Urinary bladder (tissue), 4 donors: ENCODE measurements around the gene AFF1. TPM values are rescaled to one million over a fixed set of nuclear protein-coding genes. Genes with fewer than 3 reads are reported as not detected.
"Not testable (repeated sequence)": the region's sequence is repeated elsewhere in the genome, so short reads cannot be mapped to it uniquely, and the experiment has no call there.

Experiments
- DNase-seq: peaks from one replicate; pipeline ENCODE4 v3.0.0-alpha.2; 2015; ENCODE audit errors: extremely low spot score
- H3K27ac ChIP-seq: one replicate; pipeline ENCODE4 v1.5.1; 2013; ENCODE audit warnings: low read depth, mild to moderate bottlenecking, moderate library complexity
- H3K36me3 ChIP-seq: one replicate; pipeline ENCODE4 v1.6.1; 2013; ENCODE audit warnings: mild to moderate bottlenecking, moderate library complexity; ENCODE audit not compliant: insufficient read depth
- H3K4me1 ChIP-seq: one replicate; pipeline ENCODE4 v1.6.1; 2013; ENCODE audit warnings: mild to moderate bottlenecking, moderate library complexity; ENCODE audit not compliant: insufficient read depth
- H3K4me3 ChIP-seq: one replicate; pipeline ENCODE4 v1.5.1; 2013; ENCODE audit warnings: low read depth, low read length
- WGBS: extraction: QIAGEN DNeasy Blood & Tissue Kit; methylation state at CpG from one replicate; pipeline ENCODE4 v1.1.7; 2013; 5-methylcytosine and 5-hydroxymethylcytosine counted together
- polyA plus RNA-seq: library from polyadenylated mRNA; stranded (reverse); fragments of 200-250 nt; gene quantifications from one replicate; pipeline ENCODE4 v1.2.3, GENCODE V29; 2013
- total RNA-seq: library from RNA; depleted of rRNA; stranded (reverse); fragments of >200 nt; gene quantifications from one replicate; pipeline ENCODE4 v1.2.3, GENCODE V29; 2014
- donor health status: healthy with polysubstance abuse.
- donor health status: healthy.

The AFF1 gene
- total and polyA plus RNA-seq, 2 donors, result 22.8 to 32.8 TPM

DNA sequence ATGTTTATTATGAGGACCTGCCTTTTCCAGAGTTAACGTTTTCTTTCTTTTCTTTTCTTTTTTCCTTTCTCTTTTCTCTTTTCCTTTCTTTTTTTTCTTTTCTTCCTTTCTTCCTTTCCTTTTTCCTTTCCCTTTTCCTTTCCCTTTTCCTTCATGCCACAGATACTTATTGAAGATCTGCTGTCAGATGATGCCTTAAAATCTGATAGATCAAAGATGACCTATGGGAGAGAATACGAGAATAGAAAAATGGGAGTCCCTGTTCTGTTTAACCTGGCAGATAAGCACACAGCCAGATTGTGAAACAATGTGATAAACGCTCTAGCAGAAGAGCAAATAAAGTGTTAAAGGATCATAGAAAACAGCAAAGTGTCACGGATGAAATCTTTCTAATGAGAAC lies 38.9 kb downstream of the AFF1 start:
- H3K36me3 ChIP-seq, result no peaks in the 10 kb centered on the region
- no peak overlapping the region for H3K4me3 ChIP-seq
- WGBS, result 79% methylated on average over 4 of the region's 4 CpGs
- peaks cover 2% of the 10 kb centered on the region for H3K4me1 ChIP-seq
- no peak overlapping the region for H3K27ac ChIP-seq
- no peak for DNase-seq

DNA sequence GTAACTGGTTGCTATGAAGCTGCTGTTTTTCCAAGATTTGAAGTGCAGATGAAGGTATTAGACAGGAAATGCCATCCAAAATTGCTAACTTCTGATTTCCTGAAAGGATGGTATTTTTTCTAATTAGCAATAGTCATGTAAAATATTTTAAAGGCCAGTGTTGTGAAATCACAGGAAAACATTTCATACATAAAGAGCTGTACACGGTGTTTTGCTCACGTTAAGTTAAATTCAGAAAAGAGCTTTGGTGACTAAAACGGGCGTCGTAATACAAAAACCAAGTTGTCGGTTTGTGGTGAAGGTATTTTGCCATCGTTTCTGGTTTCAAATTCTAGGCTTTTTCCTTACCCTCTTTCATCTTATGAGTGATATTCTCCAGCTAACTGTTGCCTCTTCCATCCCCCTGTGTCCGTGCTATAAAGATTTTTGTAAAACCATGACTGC lies 39.8 kb downstream of the AFF1 start:
- no peak for DNase-seq
- peaks cover 2% of the 10 kb centered on the region for H3K4me1 ChIP-seq
- no peak overlapping the region for H3K27ac ChIP-seq
- H3K4me3 ChIP-seq, result no peak overlapping the region
- H3K36me3 ChIP-seq, result no peaks in the 10 kb centered on the region
- 76% methylated on average over 8 of the region's 8 CpGs for WGBS

DNA sequence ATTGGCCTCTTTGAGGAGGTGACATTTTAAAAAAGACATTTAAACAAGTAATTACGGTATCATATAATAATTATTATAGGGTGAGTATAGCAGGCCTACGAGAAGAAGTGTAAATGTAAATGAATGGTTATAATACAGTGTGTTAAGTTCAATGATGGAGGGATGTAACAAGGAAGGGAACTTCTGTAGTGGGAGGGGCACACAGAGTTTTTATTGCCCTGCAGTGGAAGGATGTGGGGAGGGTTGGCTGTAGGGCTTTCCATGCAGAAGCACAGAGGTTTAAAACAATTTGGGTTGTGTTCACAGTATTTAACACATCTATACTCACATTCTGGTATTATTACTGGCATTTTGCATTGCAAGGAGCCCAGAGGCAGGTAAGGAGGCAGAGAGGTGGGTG lies 41.1 kb downstream of the AFF1 start:
- H3K4me3 ChIP-seq, result no peak overlapping the region
- 96% methylated on average over 2 of the region's 2 CpGs for WGBS
- no peaks in the 10 kb centered on the region for H3K4me1 ChIP-seq
- no peak for DNase-seq
- H3K27ac ChIP-seq, result no peak overlapping the region
- H3K36me3 ChIP-seq, result no peaks in the 10 kb centered on the region

DNA sequence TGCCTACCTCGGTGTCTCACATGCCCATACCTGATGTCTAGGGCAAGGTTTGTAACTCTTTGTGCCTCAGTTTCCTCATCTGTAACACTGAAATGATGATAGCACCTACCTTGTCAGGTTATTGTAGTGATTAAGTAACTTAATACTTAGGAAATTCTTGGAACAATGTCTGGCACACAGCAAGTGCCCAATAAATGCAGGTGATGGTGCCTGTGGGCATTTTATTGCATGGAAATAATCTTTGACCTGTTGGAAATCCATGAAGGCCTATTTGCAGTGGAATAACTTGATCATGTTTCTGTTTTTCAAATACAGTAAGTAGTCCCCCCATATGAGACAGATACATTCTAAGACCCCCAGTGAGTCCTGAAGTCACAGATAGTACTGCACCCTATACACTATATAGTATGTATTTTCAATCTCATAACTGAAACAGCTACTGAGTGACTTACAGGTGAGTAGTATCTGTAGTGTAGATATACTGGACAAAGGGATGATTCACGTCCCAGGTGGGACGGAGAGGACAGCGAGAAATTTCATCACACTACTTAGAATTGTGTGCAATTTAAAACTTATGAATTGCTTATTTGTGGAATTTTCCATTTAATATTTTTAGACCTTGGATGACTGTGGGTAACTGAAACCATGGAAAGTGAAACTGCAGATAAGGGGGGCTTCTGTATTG lies 42.1 kb downstream of the AFF1 start:
- no peak overlapping the region for H3K27ac ChIP-seq
- no peak overlapping the region for H3K4me3 ChIP-seq
- no peaks in the 10 kb centered on the region for H3K36me3 ChIP-seq
- no peaks in the 10 kb centered on the region for H3K4me1 ChIP-seq
- no peak for DNase-seq
- 93% methylated on average over 4 of the region's 4 CpGs for WGBS

DNA sequence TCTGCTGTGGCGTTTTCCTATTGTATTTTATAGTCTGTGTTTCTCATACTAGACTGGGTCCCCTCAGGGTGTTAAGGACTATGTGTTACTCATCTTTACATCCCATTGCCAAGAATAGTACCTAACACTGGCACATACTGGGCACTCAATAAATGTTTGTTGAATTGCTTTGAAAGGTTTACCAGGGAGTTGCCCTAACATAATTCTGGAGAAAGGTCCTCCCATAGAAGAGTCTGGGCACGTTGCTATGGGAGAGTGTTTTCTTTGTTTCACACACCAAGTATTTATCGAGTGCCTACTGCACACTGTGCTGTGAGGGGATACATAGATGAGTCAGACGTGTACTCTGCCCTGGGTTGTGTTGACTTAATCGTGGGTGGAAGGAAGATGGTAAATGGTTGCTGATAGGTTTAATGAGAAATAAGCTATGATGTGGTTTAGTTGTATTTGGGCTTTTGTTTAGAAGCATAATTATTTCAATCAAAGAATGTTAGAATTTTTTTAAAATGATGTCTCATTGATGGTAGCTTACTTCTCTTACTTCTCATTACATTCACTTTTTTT lies 42.9 kb downstream of the AFF1 start:
- H3K4me1 ChIP-seq, result no peaks in the 10 kb centered on the region
- no peak overlapping the region for H3K27ac ChIP-seq
- no peak for DNase-seq
- H3K36me3 ChIP-seq, result no peaks in the 10 kb centered on the region
- no peak overlapping the region for H3K4me3 ChIP-seq
- 71% methylated on average over 5 of the region's 5 CpGs for WGBS

DNA sequence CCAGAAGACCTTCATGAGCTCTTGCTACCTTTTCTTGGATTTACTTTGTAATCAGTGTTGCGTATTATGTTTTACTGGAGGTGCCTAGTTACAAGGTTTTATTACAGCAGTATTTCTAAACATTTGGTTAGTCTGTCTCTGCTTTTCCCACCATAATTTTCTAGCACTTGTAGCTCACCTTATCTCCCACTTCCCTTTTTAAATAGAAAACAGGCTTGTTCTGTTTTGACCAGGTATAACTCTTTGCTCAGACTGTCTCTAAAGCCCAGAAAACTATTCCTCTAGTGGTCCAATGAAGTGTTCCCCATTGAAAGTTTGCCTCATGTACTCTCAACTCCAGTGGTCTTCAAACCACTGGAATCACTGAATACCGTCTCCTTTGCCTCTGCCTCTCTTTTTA lies 43.9 kb downstream of the AFF1 start:
- no peak overlapping the region for H3K4me3 ChIP-seq
- H3K27ac ChIP-seq, result no peak overlapping the region
- DNase-seq, result no peak
- no peaks in the 10 kb centered on the region for H3K36me3 ChIP-seq
- WGBS, result 48% methylated on average over 2 of the region's 2 CpGs
- H3K4me1 ChIP-seq, result no peaks in the 10 kb centered on the region

DNA sequence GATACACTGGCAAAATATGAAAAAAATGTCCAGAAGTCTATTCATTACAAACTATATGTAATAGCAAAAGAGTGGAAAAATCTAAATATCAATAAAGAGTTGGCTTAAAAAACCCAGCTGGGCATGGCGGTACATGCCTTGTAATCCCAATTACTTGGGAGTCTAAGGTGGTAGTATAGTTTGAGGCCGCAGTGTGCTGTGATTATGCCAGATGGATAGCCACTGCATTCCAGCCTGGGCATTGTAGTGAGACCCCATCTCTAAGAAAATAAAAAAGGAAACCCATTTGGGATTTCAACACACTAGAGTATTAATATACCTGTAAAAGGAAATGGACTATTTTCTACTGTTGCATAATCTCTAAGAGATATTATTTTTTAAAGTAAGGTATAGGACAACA lies 45.4 kb downstream of the AFF1 start:
- Histone ChIP-seq H3K4me3 (no peak overlapping the region), H3K27ac (no peak overlapping the region), H3K4me1 (no peaks in the 10 kb centered on the region), H3K36me3 (no peaks in the 10 kb centered on the region)
- WGBS, result 98% methylated on average over 2 of the region's 2 CpGs
- no peak for DNase-seq

DNA sequence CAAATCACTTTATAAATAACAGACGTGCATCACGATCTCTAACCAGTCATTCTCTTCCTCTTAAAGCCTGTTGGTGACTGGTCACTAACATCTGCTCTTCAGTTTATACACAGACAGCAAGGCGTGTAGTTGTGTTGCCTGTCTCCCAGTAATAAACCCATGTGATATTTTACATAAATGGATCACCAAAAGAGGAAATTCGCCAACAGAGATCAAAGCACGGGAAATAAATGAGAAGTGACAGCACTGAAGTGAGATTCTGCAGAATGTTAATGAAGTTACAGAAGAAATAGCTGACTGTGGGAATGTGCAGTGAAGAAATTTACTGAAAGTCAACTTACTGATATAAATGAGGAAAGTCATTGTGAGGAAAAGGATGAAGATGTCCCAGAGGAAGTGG lies 47.0 kb downstream of the AFF1 start:
- H3K36me3 ChIP-seq, result no peaks in the 10 kb centered on the region
- DNase-seq, result no peak

DNA sequence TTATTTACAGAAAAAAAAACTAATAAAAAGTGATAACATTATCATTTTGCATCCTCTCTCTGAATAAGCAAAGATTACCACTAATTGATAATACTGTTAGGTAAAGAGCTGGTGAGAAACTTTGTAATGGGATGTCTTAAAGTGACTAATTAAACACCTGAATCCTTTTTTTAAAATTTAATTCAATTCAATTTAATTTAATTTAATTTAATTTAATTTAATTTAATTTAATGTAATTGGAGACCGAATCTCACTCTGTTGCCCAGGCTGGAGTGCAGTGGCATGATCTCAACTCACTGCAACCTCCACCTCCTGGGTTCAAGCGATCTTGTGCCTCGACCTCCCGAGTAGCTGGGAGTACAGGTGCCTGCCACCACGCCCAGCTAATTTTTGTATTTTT lies 51.0 kb downstream of the AFF1 start:
- 98% methylated on average over 5 of the region's 5 CpGs for WGBS
- H3K36me3 ChIP-seq, H3K4me3 ChIP-seq, H3K4me1 ChIP-seq, H3K27ac ChIP-seq, DNase-seq: not testable (repeated sequence)

More for the DNA sequence above, 47.0 kb downstream of the AFF1 start:
- no peak overlapping the region for H3K4me3 ChIP-seq
- WGBS, result 74% methylated on average over 5 of the region's 5 CpGs
- H3K27ac ChIP-seq, result no peak overlapping the region
- no peaks in the 10 kb centered on the region for H3K4me1 ChIP-seq

DNA sequence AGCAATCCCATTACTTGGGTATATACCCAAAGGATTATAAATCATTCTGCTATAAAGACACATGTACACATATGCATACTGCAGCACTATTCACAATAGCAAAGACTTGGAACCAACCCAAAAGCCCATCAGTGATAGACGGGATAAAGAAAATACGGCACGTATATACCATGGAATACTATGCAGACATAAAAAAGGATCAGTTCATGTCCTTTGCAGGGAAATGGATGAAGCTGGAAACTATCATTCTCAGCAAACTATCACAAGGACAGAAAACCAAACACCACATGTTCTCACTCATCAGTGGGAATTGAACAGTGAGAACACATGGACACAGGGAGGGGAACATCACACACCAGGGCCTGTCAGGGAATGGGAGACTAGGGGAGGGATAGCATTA lies 54.8 kb downstream of the AFF1 start:
- H3K36me3 ChIP-seq, H3K27ac ChIP-seq, H3K4me1 ChIP-seq, DNase-seq, H3K4me3 ChIP-seq: not testable (repeated sequence)
- WGBS, result 96% methylated on average over 3 of the region's 3 CpGs

DNA sequence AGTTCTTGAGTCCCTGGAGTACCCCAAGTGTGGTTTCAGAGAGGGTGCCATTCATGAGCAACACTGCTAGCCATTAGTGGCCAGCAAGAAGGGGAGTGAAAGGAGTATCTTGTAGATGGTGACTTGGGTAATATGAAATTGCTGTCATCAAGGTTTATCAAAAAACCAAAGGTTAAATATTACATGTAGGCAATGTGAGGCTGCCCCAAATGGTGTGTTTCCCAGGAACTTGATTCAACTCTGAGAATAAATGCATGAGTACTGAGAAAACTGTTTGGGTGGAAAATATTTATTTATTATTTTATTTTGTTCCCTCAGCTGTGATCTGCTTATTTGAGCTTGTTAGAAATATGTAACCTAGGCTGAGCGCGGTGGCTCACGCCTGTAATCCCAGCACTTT lies 55.7 kb downstream of the AFF1 start:
- no peak overlapping the region for H3K27ac ChIP-seq
- H3K4me3 ChIP-seq, result no peak overlapping the region
- no peaks in the 10 kb centered on the region for H3K4me1 ChIP-seq
- 97% methylated on average over 3 of the region's 3 CpGs for WGBS
- H3K36me3 ChIP-seq, result no peaks in the 10 kb centered on the region
- no peak for DNase-seq

DNA sequence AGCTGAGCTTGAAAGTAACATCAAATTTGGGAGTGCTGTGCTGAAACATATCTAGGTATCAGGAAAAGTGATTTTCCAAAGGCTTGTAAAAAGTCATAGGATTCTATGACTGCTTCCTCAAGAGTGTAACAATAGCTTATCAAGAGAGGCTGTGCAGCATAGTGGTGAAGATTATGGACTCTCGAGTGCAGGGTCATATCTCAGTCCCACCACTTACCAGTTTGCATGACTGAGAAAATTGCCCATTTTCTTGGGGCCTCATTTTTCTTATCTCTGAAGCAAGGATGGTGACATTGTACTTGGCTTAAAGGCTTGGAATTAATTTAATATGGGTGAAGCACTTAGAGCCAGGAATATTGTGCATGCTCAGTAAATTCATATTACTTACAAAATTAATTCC lies 57.2 kb downstream of the AFF1 start:
- H3K4me3 ChIP-seq, result no peak overlapping the region
- DNase-seq, result no peak
- WGBS, result 89% methylated on average over 1 of the region's 1 CpG

DNA sequence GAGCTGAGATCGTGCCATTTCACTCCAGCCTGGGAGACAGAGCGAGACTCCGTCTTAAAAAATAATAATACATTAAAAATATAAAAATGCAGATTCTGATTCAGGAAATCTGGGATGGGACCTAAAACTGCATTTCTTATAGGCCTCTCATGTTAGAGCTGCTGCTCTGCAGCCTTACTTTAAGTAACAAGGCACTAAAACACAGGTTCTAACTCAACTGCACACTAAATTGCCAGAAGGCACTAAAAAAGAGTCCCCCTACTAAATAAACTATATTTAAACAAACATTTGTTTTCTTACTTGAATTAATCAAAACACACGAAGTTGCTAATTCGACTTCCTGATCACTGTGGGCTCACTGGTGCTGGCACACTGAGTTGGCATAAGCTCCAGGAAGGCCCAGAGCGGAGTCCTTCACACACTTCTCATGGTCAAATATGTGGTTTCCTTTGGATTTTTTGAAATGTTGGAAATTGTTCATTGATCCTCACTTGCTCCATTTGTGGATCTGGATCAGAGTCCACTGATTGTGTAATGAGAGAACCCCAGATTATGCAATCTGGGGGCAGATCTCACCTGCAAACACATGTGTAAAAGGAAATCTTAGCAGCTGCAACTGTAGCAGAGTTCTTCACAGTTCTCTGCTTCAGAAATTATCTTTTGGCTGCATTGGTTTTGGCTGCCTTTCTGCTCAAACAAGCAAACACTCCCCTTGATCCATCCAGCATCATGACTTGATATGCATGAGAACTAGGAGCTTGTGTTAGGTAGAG lies 59.3 kb downstream of the AFF1 start:
- 87% methylated on average over 6 of the region's 6 CpGs for WGBS

More for the DNA sequence above, 57.2 kb downstream of the AFF1 start:
- Histone ChIP-seq H3K27ac (no peak overlapping the region), H3K36me3 (no peaks in the 10 kb centered on the region), H3K4me1 (no peaks in the 10 kb centered on the region)

DNA sequence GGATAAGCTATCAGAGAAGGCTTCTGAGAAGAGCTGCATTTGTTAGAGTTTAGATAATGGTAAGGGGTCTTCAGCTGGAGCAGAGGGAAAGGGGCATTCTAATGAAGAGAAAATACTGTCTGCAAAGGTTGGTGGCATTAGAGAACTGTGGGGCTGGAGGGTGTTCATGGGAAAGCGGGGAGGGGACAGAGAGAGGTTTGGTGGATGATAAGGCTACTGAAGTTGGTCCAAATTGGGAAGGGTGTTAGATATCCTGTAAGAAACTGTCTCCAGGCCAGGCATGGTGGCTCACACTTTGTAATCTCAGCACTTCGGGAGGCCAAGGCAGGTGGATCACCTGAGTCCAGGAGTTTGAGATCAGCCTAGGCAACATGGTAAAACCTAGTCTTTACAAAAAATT lies 59.9 kb downstream of the AFF1 start:
- H3K27ac ChIP-seq, result no peak overlapping the region
- 100% methylated on average over 2 of the region's 2 CpGs for WGBS
- H3K4me1 ChIP-seq, result no peaks in the 10 kb centered on the region
- H3K4me3 ChIP-seq, result no peak overlapping the region
- DNase-seq, result no peak
- H3K36me3 ChIP-seq, result no peaks in the 10 kb centered on the region

More for the DNA sequence above, 59.3 kb downstream of the AFF1 start:
- Histone ChIP-seq H3K36me3 (no peaks in the 10 kb centered on the region), H3K27ac (no peak overlapping the region), H3K4me3 (no peak overlapping the region), H3K4me1 (no peaks in the 10 kb centered on the region)
- DNase-seq, result no peak
